MG63 (cell line): ENCODE measurements around the gene CDC42. TPM values are rescaled to one million over a fixed set of nuclear protein-coding genes. Genes with fewer than 3 reads are reported as not detected.
"Not testable (repeated sequence)": the region's sequence is repeated elsewhere in the genome, so short reads cannot be mapped to it uniquely, and the experiment has no call there.

ENCODE experiments used
- DNase-seq: peaks from one replicate; pipeline ENCODE4 v3.0.0-alpha.2; 2020
- H3K27me3 ChIP-seq: fragments of 250-450 bp; sonication (Bioruptor Pico); 2 replicates; pipeline ENCODE4 v1.5.1; 2020; ENCODE audit warnings: mild to moderate bottlenecking, moderate library complexity
- H3K36me3 ChIP-seq: fragments of 250-450 bp; sonication (Bioruptor Pico); 2 replicates; pipeline ENCODE4 v1.5.1; 2020; ENCODE audit warnings: mild to moderate bottlenecking, moderate library complexity
- H3K4me3 ChIP-seq: fragments of 250-450 bp; sonication (Bioruptor Pico); 2 replicates; pipeline ENCODE4 v1.5.1; 2020; ENCODE audit warnings: mild to moderate bottlenecking, moderate library complexity
- H3K9me3 ChIP-seq: fragments of 250-450 bp; sonication (Bioruptor Pico); 2 replicates; pipeline ENCODE4 v1.5.1; 2020; ENCODE audit warnings: mild to moderate bottlenecking, moderate library complexity
- total RNA-seq: library from RNA; depleted of rRNA; stranded (reverse); fragments of >200 nt; shearing (Covaris generic); gene quantifications from 2 replicates; pipeline ENCODE4 v1.2.3, GENCODE V29; 2014; ENCODE audit warnings: low replicate concordance; rRNA removed

Gene CDC42
- 317 and 378 TPM in 2 replicates for total RNA-seq

DNA sequence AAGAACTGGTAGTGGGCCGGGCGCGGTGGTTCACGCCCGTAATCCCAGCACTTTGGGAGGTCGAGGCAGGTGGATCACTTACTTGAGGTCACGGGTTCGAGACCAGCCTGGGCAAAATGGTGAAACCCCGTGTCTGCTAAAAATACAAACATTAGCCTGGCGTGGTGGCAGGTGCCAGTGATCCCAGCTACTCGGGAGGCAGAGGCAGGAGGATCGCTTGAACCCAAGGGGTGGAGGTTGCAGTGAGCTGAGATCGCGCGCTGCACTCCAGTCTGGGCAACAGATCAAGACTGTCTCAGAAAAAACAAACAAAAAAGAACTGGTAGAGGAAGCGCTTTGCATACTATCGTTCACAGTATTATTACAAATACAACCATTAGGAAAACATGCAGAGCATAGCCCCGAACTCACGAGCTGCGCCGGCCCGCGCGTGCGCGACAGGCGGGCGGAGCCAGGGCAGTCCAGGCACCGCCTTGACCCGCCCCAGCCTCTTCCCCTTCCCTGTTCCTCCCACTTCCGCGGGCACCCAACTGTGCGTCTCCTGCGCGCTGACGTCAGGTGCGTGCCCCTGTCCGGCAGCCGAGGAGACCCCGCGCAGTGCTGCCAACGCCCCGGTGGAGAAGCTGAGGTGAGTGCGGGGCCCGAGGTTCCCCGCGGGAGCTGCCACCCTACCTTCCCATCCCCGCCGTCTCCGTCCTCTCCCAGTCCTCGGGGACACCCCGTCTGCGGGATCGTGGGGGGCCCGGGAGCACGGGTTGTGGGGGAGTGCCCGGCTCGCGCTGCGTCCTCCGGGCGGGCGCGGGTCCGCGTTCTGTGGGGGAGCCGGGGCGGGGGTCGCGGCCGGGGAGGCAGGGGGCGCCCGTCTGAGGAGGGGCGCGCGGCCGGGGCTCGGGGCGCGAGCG, at the start of gene CDC42:
CDC42 (plus strand) TSS at position 595 of the 902 bp plus-strand sequence. CDS start 25,770 bp downstream, outside the sequence.
- Histone ChIP-seq H3K36me3 (peaks cover 28% of the 10 kb centered on the region), H3K9me3 (no peaks in the 10 kb centered on the region), H3K27me3 (no peaks in the 10 kb centered on the region), H3K4me3 (peak within 1 kb of the TSS; percentile 90)
- DNase-seq: peak; percentile 95

DNA sequence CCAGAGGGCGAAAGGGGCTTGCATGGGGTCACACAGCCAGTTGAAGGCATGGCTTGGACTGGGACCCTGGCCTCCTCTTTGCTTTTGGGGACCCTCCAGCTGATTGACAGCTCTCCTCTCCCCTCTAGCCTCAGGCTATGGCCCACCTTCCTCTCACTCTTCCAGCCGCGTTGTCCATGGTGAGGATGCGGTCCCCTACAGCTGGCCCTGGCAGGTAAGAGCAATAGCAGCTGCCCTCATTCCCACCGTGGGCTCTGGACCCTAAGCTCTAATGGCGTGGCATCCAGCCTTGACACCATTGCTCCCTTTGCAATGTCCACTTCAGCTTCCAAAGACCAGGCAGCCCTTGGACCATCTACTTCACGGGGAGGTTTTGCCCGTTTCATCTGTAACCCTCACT, 49.6 kb upstream of the CDC42 start:
- H3K36me3 ChIP-seq, H3K4me3 ChIP-seq, DNase-seq, H3K27me3 ChIP-seq, H3K9me3 ChIP-seq: not testable (repeated sequence)

DNA sequence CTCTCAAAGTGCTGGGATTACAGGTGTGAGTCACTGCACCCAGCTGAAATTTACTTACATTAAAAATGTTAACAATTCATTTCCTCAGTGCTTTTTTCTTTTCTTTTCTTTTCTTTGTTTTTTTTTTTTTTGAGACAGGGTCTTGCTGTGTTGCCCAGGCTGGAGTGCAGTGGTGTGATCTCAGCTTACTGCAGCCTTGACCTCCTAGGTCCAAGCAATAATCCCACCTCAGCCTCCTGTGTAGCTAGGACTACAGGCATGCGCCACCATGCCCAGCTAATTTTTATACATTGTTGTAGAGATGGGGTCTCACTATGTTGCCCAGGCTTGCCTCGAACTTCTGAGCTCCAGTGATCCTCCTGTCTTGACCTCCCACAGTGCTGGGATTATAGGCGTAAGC, 48.5 kb upstream of the CDC42 start:
- H3K27me3 ChIP-seq, DNase-seq, H3K4me3 ChIP-seq, H3K9me3 ChIP-seq, H3K36me3 ChIP-seq: not testable (repeated sequence)

DNA sequence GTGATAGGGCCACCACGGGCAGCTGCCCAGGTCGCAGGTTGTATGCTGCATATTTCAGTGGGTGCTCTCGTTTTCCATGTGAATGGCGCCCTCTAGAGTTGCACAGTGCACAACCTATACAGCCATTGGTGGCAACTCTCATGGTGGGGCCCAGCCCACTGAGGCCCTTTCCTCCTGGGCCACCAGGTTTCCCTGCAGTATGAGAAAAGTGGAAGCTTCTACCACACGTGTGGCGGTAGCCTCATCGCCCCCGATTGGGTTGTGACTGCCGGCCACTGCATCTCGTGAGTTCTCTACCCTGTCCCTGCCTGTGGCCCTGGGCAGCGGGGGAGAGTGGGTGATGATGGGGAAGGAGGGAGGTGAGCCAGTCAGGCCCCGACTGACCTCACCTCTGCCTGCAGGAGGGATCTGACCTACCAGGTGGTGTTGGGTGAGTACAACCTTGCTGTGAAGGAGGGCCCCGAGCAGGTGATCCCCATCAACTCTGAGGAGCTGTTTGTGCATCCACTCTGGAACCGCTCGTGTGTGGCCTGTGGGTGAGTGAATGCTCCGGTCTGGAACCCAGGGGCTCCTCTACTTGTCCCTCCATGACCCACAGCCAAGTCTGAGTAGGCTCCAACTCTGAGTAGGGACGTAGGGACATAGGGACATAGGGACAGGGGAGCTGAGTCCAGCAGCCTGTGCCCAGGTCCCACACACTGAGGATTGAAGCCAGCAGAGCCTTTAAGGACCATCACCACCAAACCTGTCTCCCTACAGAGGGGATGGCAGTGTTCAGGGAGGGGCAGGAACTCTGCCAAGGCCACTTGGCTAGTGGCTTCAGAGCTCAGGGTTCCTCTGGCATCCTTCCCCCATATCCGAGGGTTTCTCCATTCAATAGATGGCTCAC, 47.0 kb upstream of the CDC42 start:
- H3K36me3 ChIP-seq, H3K27me3 ChIP-seq, H3K9me3 ChIP-seq, H3K4me3 ChIP-seq: not testable (repeated sequence)
- peak; percentile 40 for DNase-seq

DNA sequence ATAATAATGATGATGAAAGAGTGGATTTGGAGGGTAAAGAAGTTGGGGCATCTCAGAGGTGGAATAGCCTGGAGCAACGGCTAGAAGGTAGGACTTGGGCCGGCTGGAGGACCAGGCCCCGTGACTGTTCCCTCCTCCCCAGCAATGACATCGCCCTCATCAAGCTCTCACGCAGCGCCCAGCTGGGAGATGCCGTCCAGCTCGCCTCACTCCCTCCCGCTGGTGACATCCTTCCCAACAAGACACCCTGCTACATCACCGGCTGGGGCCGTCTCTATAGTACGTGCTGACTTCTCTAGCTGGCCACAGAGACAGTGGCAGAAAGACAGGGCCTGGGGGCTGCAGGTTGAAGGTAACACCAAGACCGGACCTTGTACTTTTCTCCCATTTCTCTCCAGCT, 45.8 kb upstream of the CDC42 start:
- H3K9me3 ChIP-seq, H3K27me3 ChIP-seq, DNase-seq, H3K4me3 ChIP-seq, H3K36me3 ChIP-seq: not testable (repeated sequence)

DNA sequence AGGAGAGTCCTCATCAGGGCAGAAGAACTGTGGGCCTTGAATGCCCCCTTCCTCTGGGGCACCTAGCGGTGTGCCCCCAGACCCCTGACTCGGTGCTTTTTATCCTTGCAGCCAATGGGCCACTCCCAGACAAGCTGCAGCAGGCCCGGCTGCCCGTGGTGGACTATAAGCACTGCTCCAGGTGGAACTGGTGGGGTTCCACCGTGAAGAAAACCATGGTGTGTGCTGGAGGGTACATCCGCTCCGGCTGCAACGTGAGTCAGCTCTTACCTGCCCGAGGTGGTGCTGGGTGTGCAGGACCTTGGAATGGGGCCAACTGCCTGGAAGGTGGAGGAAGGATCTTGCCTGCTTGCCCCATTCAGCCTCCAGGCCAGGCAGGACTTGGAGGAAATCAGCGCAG, 45.2 kb upstream of the CDC42 start:
- not testable (repeated sequence) for H3K9me3 ChIP-seq, DNase-seq, H3K4me3 ChIP-seq, H3K27me3 ChIP-seq, H3K36me3 ChIP-seq

DNA sequence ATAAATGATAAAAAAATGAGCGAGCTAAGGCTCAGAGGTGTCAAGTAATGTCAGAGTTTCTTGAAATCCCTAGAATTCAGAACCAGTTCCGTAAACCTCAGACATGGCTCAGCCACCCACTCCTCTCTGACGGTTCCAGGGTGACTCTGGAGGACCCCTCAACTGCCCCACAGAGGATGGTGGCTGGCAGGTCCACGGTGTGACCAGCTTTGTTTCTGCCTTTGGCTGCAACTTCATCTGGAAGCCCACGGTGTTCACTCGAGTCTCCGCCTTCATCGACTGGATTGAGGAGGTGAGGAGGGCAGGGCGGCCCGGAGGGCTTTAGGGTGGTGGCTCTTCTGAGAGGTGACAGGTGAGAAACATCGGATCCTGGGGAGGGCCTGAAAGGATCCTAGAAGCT, 42.9 kb upstream of the CDC42 start:
- not testable (repeated sequence) for H3K36me3 ChIP-seq, H3K4me3 ChIP-seq, H3K27me3 ChIP-seq, H3K9me3 ChIP-seq, DNase-seq

DNA sequence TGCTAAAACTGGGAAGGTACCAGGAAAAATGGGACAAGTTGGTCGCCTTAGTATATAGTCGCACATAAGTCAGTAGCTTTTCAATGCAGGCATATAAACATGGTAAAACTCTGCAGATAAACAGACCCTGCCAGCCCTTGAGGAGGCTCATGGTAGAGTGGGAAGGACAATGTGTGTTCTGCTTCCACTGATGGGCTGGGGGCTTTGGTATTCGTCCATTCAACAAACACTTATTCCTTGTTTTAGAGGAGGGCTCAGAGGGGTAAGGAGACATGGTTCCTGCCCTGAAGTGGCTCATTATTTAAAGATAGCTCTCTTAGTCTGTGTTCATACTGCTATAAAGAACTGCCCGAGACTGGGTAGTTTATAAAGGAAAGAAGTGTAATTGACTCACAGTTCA, 39.8 kb upstream of the CDC42 start:
- H3K4me3 ChIP-seq, H3K36me3 ChIP-seq, DNase-seq, H3K27me3 ChIP-seq, H3K9me3 ChIP-seq: not testable (repeated sequence)

DNA sequence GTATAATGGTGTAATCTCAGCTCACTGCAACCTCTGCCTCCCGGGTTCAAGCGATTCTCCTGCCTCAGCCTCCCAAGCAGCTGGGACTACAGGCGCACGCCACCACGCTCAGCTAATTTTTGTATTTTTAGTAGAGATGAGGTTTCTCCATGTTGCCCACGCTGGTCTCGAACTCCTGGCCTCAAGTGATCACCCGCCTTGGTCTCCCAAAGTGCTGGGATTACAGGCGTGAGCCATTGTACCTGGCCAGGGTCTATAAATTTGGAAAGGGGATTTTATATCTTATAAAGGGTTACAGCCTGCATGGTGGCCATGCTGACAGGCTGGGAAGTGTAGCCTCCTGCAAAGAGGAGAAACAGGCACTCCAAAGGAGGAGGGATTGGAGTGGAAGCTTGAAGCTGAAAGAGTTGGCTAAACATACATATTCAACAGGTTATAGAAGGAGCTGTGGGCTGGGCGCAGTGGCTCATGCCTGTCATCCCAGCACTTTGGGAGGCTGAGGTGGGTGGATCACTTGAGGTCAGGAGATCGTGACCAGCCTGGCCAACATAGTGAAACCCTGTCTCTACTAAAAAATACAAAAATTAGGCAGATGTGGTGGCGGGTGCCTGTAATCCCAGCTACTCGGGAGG, 37.8 kb upstream of the CDC42 start:
- H3K9me3 ChIP-seq, DNase-seq, H3K4me3 ChIP-seq, H3K27me3 ChIP-seq, H3K36me3 ChIP-seq: not testable (repeated sequence)

DNA sequence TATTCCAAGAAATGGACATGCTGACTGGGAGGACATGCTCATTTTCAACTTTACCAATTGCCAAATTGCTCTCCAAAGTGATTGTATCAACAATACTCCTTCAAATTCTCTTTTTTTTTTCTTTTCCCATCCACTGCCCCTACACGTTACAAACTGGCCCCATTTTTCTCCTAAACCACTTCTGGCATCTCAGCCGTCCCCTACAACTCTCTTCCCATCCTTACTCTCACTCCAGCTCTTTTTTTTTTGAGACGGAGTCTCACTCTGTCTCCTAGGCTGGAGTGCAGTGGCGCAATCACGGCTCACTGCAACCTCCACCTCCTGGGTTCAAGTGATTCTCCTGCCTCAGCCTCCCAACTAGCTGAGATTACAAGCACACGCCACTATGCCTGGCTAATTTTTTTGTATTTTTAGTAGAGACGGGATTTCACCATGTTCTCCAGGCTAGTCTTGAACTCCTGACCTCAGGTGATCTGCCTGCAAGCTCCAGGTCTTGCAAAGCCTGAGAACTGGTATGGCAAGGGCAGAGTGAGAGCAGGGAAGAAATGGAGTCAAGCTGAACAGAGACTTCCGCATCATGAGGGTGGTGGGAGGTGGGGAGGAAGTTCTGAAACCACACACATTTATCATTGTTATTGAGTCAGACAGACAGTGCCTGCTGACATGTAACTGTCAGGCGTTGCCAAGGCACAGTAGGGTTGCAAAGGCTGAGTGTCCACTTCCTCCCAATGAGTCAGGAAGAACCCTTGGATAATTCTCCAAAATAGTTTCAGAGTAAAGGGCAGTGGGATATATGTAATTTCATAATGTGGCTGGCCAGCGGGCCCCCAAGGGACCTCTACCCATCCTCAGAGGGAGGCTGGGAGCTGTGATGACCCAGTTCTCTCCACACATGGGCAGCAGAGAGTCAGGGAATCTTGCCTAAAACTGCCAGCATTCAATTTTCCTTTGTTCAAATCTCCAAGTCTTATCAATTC, 33.6 kb upstream of the CDC42 start:
- Histone ChIP-seq H3K27me3 (no peaks in the 10 kb centered on the region), H3K36me3 (no peaks in the 10 kb centered on the region), H3K9me3 (no peaks in the 10 kb centered on the region), H3K4me3 (no peak overlapping the region)
- DNase-seq: peak; percentile 96

DNA sequence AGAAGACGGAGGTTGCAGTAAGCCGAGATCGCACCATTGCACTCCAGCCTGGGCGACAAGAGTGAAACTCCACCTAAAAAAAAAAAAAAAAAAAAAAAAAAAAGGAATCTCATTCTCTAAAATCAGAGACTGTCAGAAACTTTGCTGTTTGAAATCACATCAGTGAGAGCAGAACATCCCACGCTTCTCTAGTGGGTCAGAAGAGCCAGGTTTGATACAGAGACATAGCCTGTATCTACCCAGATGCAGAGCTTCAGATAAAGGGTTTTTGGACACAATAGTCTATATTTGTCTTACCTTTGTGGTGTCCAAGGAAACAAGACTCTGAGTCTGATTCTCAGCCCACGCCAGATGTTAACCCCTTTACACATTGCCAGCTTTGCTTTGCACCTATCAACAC, 31.4 kb upstream of the CDC42 start:
- no peaks in the 10 kb centered on the region for H3K27me3 ChIP-seq

DNA sequence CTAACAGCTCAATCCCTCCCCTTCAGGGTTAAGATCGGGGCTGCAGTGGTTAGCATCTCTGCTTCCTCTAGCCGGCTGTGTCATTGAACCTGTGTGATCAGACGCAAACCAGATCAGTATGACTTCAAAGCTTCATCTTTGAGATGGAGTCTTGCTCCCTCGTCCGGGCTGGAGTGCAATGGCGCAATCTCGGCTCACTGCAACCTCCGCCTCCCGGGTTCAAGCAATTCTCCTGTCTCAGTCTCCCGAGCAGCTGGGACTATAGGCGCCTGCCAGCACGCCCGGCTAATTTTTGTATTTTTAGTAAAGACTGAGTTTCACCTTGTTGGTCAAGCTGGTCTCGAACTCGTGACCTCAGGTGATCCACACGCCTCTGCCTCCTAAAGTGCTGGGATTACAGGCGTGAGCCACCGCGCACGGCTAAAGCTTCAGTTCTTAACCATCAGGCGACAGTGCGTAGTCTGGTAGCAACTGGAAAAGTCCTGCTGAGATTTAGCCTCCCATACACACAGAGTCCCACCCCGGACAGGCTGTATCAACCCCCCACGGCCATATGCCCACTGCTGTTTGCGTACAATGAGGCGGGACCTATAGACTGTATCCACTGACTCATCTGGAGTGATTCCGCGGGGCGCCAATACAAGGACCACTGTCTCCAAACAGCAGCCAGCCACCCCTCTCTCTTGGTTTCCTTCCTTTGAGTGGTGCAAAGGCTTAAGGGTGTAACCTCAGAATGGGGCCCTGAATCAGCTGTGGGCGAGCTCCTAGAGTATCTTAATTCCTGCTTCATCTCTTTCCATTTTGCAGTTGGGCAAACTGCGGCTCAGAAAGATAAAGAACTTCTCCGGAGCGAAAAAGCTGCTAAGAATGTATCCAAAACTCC, 27.8 kb upstream of the CDC42 start:
- no peaks in the 10 kb centered on the region for H3K9me3 ChIP-seq
- no peaks in the 10 kb centered on the region for H3K27me3 ChIP-seq
- peak overlapping the region; percentile 97 for H3K4me3 ChIP-seq
- H3K36me3 ChIP-seq: no peaks in the 10 kb centered on the region
- DNase-seq: peak; percentile 77

More for the DNA sequence above, 31.4 kb upstream of the CDC42 start:
- Histone ChIP-seq H3K36me3 (no peaks in the 10 kb centered on the region), H3K4me3 (no peak overlapping the region), H3K9me3 (no peaks in the 10 kb centered on the region)
- DNase-seq: no peak

DNA sequence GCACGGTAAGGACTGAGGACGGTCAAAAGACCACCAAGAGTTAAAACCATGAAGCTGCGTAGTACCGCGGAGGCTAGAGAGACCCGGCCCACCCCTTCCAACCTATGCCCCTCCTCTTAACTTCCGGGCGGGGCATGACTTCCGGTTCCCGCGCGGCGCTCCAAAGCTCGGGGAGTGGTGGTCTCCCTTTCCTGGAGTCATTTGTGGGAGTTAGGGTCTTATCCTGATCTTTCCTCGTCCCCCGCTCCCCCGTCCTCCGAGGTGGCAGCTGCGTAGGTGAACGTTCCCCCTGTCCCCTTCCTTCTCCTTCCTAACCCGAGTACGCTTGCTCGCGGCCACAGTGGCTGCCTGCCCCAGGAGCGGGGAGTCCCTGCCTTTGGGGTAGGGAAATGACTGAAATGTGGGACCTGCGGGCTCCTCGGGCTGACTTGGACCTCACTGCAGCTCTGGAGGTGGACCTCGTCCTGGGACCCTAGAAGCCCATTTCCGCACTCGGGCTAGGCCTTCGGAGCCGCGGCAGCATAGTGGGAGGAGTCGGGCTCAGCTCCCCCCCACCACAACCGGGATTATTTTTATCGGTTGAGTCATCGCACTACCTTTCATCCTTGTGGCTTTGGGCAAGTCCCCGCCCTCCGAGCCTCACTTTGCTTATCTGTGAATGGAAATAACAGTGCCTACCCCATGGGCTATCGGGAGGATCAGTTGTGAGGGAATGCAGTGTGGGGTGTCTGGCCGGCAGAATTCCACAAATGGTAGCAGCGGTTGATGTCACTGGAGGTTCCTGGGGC, 26.9 kb upstream of the CDC42 start:
- Histone ChIP-seq H3K4me3 (peak overlapping the region; percentile 97), H3K27me3 (no peaks in the 10 kb centered on the region), H3K36me3 (no peaks in the 10 kb centered on the region), H3K9me3 (no peaks in the 10 kb centered on the region)
- DNase-seq: peak; percentile 87

DNA sequence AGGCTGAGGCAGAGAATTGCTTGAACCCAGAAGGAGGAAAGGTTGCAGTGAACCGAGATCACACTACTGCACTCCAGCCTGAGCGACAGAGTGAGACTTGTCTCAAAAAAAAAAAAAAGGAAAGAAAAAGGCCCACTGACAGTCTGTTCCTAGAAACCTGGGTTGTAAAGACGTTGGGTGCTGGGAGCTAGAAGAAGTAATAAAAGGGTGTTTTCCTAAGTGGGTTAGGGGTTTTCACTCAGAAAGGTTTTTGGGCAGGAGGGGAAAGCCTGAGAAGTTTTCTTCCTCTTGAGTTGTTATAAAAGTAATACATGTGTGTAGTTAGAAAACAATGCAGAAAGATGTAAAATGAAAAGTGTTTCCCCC, 25.6 kb upstream of the CDC42 start:
- H3K4me3 ChIP-seq: no peak overlapping the region
- H3K27me3 ChIP-seq: no peaks in the 10 kb centered on the region
- no peak for DNase-seq
- H3K9me3 ChIP-seq: no peaks in the 10 kb centered on the region
- peaks cover 7% of the 10 kb centered on the region; the same call in 1 of the 2 replicates for H3K36me3 ChIP-seq
